Occipital lobe (tissue), 2 donors: Measurements from ENCODE around the gene NACC2. TPM values are rescaled to one million over a fixed set of nuclear protein-coding genes. Genes with fewer than 3 reads are reported as not detected.
"Not testable (repeated sequence)": the region's sequence is repeated elsewhere in the genome, so short reads cannot be mapped to it uniquely, and the experiment has no call there.

ENCODE experiments used
- DNase-seq: peaks from one replicate; lab custom pipeline; 2025; lab: John Stamatoyannopoulos, UW
- total RNA-seq: library from RNA; depleted of rRNA; stranded (reverse); fragments of >200 nt; gene quantifications from one replicate; pipeline ENCODE4 v1.2.3, GENCODE V29; 2014

Gene NACC2
- total RNA-seq, 1 donor from 2014 or later = 5.9 TPM

- DNase-seq = no peak
These were observed 47.1 kb downstream of the NACC2 start for GRCh38 chr9:136047775-136048559.

DNA sequence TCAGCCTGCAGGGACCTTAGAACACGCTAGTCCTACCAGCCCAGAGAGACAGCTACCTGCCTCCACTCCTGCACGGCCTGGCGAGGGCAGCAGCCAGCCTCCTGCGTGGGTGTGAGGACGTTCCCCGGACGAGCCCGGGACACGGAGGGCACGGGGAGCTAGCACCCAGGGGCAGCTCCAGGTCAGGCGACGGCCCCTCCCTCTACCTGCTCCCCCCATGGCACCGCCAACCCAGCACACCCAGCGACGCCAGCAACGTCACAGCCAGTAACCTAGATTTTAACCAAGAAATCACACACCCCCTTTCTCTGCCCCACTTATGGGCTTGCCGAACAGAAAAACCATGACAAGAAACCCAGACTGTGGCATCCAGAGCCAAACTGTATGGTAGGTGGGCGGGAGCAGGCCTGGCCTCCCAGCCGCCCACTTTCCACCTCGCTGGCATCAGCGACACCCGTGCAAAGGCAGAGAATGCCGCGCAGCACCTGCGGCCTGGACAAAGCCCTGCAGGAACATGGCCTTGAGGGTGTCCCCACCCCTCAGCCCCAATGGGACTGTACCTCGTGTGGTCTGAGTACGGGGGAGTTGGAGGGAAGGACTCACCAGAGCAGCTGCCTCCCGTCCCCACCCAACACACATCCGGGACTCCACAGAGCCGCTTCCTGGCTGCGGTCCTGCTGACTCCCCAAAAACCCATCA lies 47.9 kb downstream of the NACC2 start:
- DNase-seq = no peak

GRCh38 chr9:136046554-136046920 lies 48.6 kb downstream of the NACC2 start:
- DNase-seq = no peak

- DNase-seq = no peak
These were observed 49.2 kb downstream of the NACC2 start for GRCh38 chr9:136045595-136046553.

DNA sequence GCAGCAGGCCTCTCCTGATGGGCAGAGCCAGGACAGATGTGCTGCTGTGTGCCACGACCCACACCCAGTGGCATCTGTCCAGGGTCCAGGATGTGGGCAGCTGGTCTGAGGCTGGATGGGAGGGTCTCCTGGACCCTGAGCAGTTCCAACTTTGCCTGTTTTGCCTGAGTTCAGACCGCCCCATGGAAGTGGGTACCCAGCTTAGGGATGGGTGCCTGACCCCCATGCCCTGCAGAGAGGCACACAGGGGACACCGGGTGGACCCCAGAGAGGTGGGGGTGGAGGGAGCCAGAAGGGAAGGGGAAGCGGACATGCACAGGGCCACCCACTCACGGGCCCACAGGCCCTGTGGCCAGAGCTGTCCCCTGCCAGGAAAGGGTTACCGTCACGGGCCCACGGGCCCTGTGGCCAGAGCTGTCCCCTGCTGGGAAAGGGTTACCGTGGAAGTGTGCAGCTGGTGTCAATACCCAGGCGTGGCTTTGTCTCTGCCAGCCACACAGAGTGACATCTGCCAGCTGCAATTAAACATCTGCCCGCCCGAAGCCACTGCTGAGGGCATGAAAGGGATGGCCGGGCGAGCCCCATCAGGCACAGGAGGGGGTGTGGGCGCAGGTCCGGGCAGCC lies 50.0 kb downstream of the NACC2 start:
- peak; percentile 23 for DNase-seq

DNA sequence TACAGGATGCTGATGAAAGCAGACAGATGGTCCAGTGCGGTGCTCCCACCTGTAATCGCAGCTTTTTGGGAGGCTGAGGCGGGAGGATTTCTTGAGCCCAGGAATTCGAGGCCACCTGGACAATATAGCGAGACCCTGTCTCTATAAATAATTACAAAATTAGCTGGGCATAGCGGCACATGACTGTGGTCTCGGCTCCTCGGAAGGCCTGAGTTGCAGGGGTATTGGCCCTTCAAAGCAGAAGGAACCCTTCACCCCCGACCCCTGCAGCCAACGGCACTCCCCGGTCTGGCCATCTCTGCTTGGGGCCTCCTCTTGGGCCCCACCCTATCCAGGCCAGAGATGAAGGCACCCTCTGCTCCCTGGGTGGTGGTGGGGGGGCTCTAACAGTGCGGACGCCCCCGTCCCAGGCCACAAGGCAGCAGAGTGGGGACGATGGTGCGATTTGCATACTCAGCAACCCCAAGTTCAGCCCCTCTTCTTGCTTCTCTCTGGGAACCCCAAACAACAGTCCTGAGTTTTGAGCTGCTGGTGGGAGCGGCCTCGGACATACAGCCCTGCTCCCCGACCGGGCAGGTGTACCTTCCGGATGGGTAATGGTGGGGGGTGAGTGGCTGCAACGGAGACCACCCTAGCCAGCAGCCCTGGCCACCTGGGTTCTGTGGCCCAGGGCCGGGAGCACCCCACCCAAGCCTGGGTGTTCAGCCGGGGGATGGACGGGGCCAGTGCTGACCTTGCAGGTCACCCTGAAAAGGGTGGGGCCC lies 50.7 kb downstream of the NACC2 start:
- no peak for DNase-seq

DNA sequence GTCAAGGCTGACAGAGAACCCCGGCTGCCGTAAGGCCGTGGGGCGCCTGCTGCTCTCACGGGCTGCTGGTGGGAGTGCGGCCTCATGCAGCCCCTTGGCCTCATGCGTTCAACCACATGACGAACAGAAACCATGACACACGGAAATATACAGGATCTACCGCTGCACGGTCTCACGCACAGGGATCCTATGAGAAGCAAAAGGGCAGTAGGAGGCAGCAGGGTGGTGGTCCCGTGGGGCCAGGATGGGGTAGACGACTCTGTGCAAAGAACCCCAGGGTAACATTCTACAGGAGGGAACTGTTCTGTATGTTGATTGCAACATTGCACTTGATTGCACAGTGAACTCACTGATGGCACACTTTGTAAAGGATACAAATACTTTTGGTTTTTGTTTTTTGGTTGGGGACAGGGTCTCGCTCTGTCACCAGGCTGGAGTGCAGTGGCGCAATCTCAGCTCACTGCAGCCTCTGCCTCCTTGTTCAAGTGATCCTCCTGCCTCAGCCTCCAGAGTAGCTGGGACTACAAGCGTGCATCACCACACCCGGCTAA lies 51.6 kb downstream of the NACC2 start:
- DNase-seq = no peak

GRCh38 chr9:136042541-136042940 lies 52.5 kb downstream of the NACC2 start:
- DNase-seq = no peak

DNA sequence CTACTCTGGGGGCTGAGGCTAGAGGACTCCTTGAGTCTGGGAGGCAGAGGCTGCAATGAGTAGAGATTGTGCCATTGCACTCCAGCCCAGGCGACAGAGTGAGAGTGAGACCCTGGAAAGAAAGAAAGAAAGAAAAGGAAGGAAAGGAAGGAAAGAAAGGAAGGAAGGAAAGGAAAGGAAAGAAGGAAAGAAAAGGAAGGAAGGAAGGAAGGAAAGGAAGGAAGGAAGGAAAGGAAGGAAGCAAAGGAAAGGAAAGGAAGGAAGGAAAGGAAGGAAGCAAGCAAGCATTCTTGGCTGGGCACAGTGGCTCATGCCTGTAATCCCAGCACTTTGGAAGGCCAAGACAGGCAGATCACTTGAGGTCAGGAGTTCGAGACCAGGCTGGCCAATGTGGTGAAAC lies 54.2 kb downstream of the NACC2 start:
- DNase-seq = not testable (repeated sequence)

GRCh38 chr9:136039488-136039887 lies 55.6 kb downstream of the NACC2 start:
- no peak for DNase-seq

- no peak for DNase-seq
These were observed 58.2 kb downstream of the NACC2 start for GRCh38 chr9:136036848-136037247.

DNA sequence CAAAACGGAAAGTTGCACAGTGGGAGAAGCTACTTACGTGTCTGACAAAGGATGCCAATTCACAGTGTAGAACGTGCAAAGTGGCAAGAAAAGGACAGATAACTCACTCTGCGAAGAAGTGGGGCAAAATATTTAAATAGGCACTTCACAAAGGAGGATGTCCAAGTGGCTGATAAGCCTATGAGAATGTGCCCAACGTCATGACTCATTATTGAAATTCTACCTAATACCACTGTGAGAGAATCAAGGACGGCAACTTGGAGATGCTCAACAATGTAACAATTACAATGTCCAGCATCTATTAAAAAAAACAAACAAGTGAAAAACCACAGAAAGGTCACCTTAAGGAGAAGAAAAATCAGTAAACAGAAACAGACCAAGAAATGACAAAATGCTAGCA lies 59.0 kb downstream of the NACC2 start:
- DNase-seq = no peak

DNA sequence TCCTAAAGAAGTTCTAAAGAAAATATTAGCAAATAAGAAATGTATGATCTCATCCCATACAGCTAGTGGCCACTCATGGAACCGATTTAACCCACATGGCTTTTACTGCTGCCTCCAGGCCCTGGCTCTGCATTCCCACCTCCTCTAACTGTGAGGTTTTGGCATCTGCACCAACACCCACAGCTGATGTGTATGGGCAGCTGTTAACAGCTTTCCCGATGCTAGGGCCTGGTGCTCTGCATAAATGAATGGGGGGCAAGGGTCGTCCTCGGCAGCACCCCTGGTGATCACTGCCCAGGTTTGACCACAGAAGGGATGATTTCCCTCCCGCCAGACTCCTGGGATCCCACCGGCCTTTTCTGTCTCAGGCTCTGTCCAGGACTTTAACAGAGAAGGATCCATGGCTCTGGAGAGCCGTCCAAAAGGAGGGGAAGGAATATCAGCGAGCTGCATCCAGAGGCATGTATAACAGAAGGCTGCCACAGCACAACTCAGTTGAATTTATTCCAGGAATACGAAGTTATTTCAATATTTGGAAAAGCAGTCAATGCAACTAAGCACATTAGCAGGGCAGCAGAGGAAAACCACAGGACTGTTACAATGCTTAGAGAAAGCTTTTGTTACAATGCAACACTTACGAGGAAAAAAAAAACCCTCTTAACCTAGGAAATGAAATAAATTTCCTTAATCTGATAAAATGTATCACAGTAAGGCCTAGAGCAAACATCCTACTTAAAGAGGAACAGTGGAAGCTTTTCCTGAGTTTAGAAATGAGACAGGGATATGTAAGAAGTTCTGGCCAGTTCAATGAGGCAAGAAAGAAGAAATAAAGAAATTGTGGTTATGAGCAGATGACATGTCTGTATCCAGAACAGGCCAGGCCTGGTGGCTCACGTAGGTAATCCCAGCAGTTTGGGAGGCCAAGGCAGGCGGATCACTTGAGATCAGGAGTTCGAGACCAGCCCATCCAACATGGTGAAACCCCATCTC lies 63.1 kb downstream of the NACC2 start:
- no peak for DNase-seq

DNA sequence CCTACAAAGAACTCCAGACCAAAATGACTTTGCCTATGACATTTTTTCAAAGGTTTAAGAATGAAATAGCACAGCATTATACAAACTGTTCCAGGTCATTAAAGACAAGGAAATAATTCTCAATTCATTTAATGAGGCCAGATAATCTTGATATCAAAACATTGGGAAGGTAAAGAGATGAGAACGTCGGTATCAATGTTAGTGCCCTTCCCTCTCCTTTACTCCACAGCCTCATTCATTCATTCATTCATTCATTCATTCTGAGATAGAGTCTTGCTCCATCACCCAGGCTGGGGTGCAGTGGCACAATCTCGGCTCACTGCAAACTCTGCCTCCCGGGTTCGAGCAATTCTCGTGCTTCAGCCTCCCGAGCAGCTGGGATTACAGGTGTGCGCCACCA lies 64.0 kb downstream of the NACC2 start:
- no peak for DNase-seq

- DNase-seq = no peak
These were observed 65.5 kb downstream of the NACC2 start for GRCh38 chr9:136029556-136029955.

GRCh38 chr9:136028760-136029470 lies 66.2 kb downstream of the NACC2 start:
- DNase-seq = no peak

DNA sequence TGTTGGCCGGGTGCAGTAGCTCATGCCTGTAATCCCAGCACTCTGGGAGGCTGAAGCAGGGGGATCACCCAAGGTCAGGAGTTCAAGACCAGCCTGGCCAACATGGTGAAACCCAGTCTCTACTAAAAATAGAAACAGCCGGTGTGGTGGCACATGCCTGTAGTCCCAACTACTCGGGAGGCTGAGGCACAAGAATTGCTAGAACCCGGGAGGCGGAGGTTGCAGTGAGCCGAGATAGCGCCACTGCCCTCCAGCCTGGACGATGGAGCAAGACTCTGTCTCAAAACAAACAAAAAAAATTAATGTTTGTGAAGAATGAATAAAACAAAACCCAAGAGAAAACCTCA lies 68.2 kb downstream of the NACC2 start:
- not testable (repeated sequence) for DNase-seq

DNA sequence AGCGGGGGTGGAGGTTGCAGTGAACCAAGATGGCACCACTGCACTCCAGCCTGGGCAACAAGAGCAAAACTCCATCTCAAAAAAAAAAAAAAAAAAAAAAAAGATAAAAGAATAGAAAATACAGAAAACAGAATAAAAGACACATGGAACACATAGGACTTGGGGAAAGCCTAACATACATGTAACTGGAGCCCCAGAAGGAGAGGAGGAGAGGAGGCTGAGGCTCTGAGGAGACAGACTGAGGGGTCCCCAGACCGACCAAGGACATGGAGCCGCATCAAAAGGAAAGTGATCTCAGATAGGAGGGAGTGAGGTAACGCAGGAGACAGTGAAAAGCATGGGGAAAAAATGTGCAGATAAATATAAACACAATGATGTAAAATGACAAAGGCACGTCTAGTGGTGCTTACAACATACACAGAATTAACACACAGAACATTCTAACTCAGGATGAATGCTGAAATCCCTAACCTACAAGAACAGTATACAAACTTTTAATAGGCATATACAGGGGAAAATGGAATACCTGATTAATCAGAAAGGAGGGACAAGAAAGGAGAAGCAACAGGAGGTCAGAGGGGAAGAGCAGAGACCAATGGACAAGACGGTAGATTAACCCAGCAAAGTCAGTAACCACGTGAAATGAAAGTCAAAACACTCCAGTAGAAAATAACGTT lies 68.7 kb downstream of the NACC2 start:
- DNase-seq = no peak
